GM23338 (cell line): ENCODE data around the gene ABCA4. TPM values are rescaled to one million over a fixed set of nuclear protein-coding genes. Genes with fewer than 3 reads are reported as not detected.

Source experiments
- ATAC-seq: fragments of 200-7000 bp; cut with Tn5 transposase; 3 replicates; pipeline ENCODE4 v1.9.1; 2020
- DNase-seq: peaks from one replicate; pipeline ENCODE4 v3.0.0-alpha.2; 2015; ENCODE audit warnings: low spot score
- H2AFZ ChIP-seq: fragments of 200-600 bp; sonication (generic); 2 replicates; pipeline ENCODE4 v1.8.0; 2016; ENCODE audit warnings: antibody characterized with exemption, mild to moderate bottlenecking, moderate library complexity
- H3F3A ChIP-seq: fragments of 200-600 bp; sonication (generic); replicated peaks from 2 replicates; pipeline ENCODE4 v1.8.0; 2017; ENCODE audit warnings: antibody characterized with exemption, mixed run types, low read depth
- H3K27ac ChIP-seq: fragments of 200-600 bp; sonication (generic); 2 replicates; pipeline ENCODE4 v1.6.1; 2016; ENCODE audit warnings: low read depth
- H3K27me3 ChIP-seq: fragments of 200-600 bp; sonication (generic); 2 replicates; pipeline ENCODE4 v1.8.0; 2016; ENCODE audit warnings: mild to moderate bottlenecking, mixed run types, moderate library complexity; ENCODE audit not compliant: insufficient read depth
- H3K36me3 ChIP-seq: fragments of 200-600 bp; sonication (generic); 2 replicates; pipeline ENCODE4 v1.8.0; 2016; ENCODE audit warnings: mild to moderate bottlenecking; ENCODE audit not compliant: insufficient read depth
- H3K4me1 ChIP-seq: fragments of 200-600 bp; sonication (generic); 2 replicates; pipeline ENCODE4 v1.8.0; 2016; ENCODE audit warnings: mild to moderate bottlenecking, moderate library complexity; ENCODE audit not compliant: insufficient read depth
- H3K4me2 ChIP-seq: fragments of 200-600 bp; sonication (generic); 2 replicates; pipeline ENCODE4 v1.7.1; 2017; ENCODE audit warnings: mixed run types
- H3K4me3 ChIP-seq: fragments of 200-600 bp; sonication (generic); 2 replicates; pipeline ENCODE4 v1.6.1; 2016; ENCODE audit warnings: mixed run types
- H3K79me2 ChIP-seq: fragments of 200-600 bp; sonication (generic); replicated peaks from 2 replicates; pipeline ENCODE4 v1.8.0; 2017; ENCODE audit warnings: mild to moderate bottlenecking; ENCODE audit not compliant: insufficient read depth
- H3K9me2 ChIP-seq: fragments of 200-600 bp; sonication (generic); 2 replicates; pipeline ENCODE4 v1.8.0; 2017; ENCODE audit not compliant: insufficient read depth
- H4K20me1 ChIP-seq: fragments of 200-600 bp; sonication (generic); replicated peaks from 2 replicates; pipeline ENCODE4 v1.8.0; 2017; ENCODE audit warnings: mild to moderate bottlenecking; ENCODE audit not compliant: insufficient read depth
- H3K27ac Mint-ChIP-seq: 2 replicates; pipeline ENCODE4 v1.8.0; 2020; ENCODE audit warnings: inconsistent platforms, mild to moderate bottlenecking, moderate library complexity, mixed read lengths
- H3K27me3 Mint-ChIP-seq: 3 replicates; pipeline ENCODE4 v1.8.0; 2022; ENCODE audit warnings: low read depth, mild to moderate bottlenecking, moderate library complexity, mixed read lengths, inconsistent platforms; ENCODE audit not compliant: insufficient read depth, poor library complexity
- H3K36me3 Mint-ChIP-seq: 3 replicates; pipeline ENCODE4 v1.8.0; 2021; ENCODE audit warnings: low read depth, mild to moderate bottlenecking, inconsistent platforms, moderate library complexity, mixed read lengths
- H3K4me1 Mint-ChIP-seq: 3 replicates; pipeline ENCODE4 v1.8.0; 2020; ENCODE audit warnings: mild to moderate bottlenecking, inconsistent platforms, mixed read lengths
- H3K4me3 Mint-ChIP-seq: 3 replicates; pipeline ENCODE4 v1.8.0; 2021; ENCODE audit warnings: moderate library complexity, mild to moderate bottlenecking, inconsistent platforms, mixed read lengths
- H3K9me3 Mint-ChIP-seq: 3 replicates; pipeline ENCODE4 v1.8.0; 2020; ENCODE audit warnings: moderate library complexity, mild to moderate bottlenecking, inconsistent platforms, mixed read lengths
- CREB1 ChIP-seq: fragments of 250-450 bp; sonication (Bioruptor Pico); IDR thresholded peaks from 2 replicates; pipeline ENCODE4 v1.5.0; 2020; ENCODE audit warnings: low read depth, mild to moderate bottlenecking, moderate library complexity
- CTCF ChIP-seq, 2 experiments: fragments of 200-600 bp in 1 of 2; sonication (generic) in 1 of 2; conservative IDR thresholded peaks; 2 replicates each; pipeline versions ENCODE4 v1.5.1 to v1.6.1; 2016 to 2017; ENCODE audit warnings: antibody characterized with exemption in 2 of 2, low read depth in 2 of 2, mild to moderate bottlenecking in 2 of 2, moderate library complexity in 1 of 2
- ETS1 ChIP-seq: IDR thresholded peaks from 2 replicates; pipeline ENCODE4 v1.6.1; 2016; ENCODE audit warnings: antibody characterized with exemption
- EZH2 ChIP-seq: fragments of 200-600 bp; sonication (generic); IDR thresholded peaks from one replicate; pipeline ENCODE4 v1.8.0; 2017; ENCODE audit warnings: antibody characterized with exemption, mild to moderate bottlenecking, low read depth; ENCODE audit not compliant: unreplicated experiment
- EZH2phosphoT487 ChIP-seq: fragments of 200-600 bp; sonication (generic); IDR thresholded peaks from one replicate; pipeline ENCODE4 v1.8.1; 2018; ENCODE audit warnings: antibody characterized with exemption; ENCODE audit not compliant: unreplicated experiment
- JUNB ChIP-seq: IDR thresholded peaks from one replicate; pipeline ENCODE4 v1.6.1; 2016; ENCODE audit warnings: antibody characterized with exemption; ENCODE audit not compliant: unreplicated experiment
- NANOG ChIP-seq: IDR thresholded peaks from 2 replicates; pipeline ENCODE4 v1.6.1; 2016; ENCODE audit warnings: antibody characterized with exemption, borderline replicate concordance
- POLR2AphosphoS5 ChIP-seq: IDR thresholded peaks from 2 replicates; pipeline ENCODE4 v1.6.1; 2016; ENCODE audit warnings: antibody characterized with exemption, low read depth
- REST ChIP-seq: IDR thresholded peaks from one replicate; pipeline ENCODE4 v1.6.1; 2018; ENCODE audit warnings: antibody characterized with exemption; ENCODE audit not compliant: unreplicated experiment
- STAT1 ChIP-seq: IDR thresholded peaks from one replicate; pipeline ENCODE4 v1.6.1; 2016; ENCODE audit warnings: antibody characterized with exemption; ENCODE audit not compliant: unreplicated experiment
- ZNF114 ChIP-seq: fragments of 250-450 bp; sonication (Bioruptor Pico); IDR thresholded peaks from 2 replicates; pipeline ENCODE4 v1.5.0; 2020; ENCODE audit warnings: mild to moderate bottlenecking, moderate library complexity
- ZNF331 ChIP-seq: fragments of 250-450 bp; sonication (Bioruptor Pico); IDR thresholded peaks from 2 replicates; pipeline ENCODE4 v1.5.0; 2020; ENCODE audit warnings: low read depth, mild to moderate bottlenecking, moderate library complexity
- ZNF462 ChIP-seq: fragments of 250-450 bp; sonication (Bioruptor Pico); IDR thresholded peaks from 2 replicates; pipeline ENCODE4 v1.5.0; 2020; ENCODE audit warnings: mild to moderate bottlenecking, moderate library complexity
- polyA plus RNA-seq: library from polyadenylated mRNA; unstranded; fragments of >200 nt; fragmentation: Nextera tagmentation; extraction: Ambion mirVana; gene quantifications from 2 replicates; pipeline ENCODE4 v1.2.1, GENCODE V29; 2016
- total RNA-seq: library from RNA; depleted of rRNA; stranded (reverse); fragments of >200 nt; shearing (Covaris generic); gene quantifications from 2 replicates; pipeline ENCODE4 v1.2.3, GENCODE V29; 2014

The ABCA4 gene
- total and polyA plus RNA-seq, 2 experiments from 2014 or later: not detected

- H3K36me3 Mint-ChIP-seq: no peaks in the 10 kb centered on the region
- Histone ChIP-seq H3F3A (no peaks in the 10 kb centered on the region), H3K27me3 (no peaks in the 10 kb centered on the region), H3K79me2 (no peaks in the 10 kb centered on the region), H2AFZ (no peak overlapping the region), H3K9me2 (no peaks in the 10 kb centered on the region), H3K4me3 (no peak overlapping the region), H3K36me3 (no peaks in the 10 kb centered on the region), H3K4me2 (no peak overlapping the region), H4K20me1 (no peaks in the 10 kb centered on the region), H3K4me1 (no peaks in the 10 kb centered on the region), H3K27ac (no peak overlapping the region)
- peaks cover 5% of the 10 kb centered on the region for H3K27me3 Mint-ChIP-seq
- TF ChIP-seq ETS1 (no peak), CREB1 (CRISPR knock-in tag) (no peak), EZH2 (no peak), REST (no peak), EZH2phosphoT487 (no peak), ZNF462 (CRISPR knock-in tag) (no peak), CTCF (conservative IDR thresholded peaks at IDR 0.05; ENCODE audit: low read depth in 2 of 2) (no peak), JUNB (no peak), NANOG (no peak), STAT1 (no peak), POLR2AphosphoS5 (no peak), ZNF114 (CRISPR knock-in tag) (no peak), ZNF331 (CRISPR knock-in tag) (no peak)
- H3K27ac Mint-ChIP-seq: no peak overlapping the region
- DNase-seq: no peak
- H3K4me3 Mint-ChIP-seq: no peak overlapping the region
- peaks cover 4% of the 10 kb centered on the region; the same call in 1 of the 3 replicates for H3K4me1 Mint-ChIP-seq
- no peak for ATAC-seq
- H3K9me3 Mint-ChIP-seq: no peaks in the 10 kb centered on the region
Measured at GRCh38 chr1:94032637-94033036, 88.3 kb downstream of the ABCA4 start.
